SK-N-SH treated with all-trans-retinoic acid at 6 μM for 48 hours (cell line): ENCODE results near the gene PTH1R.

Experiments
- ARNTL ChIP-seq: fragments of 450-650 bp; formaldehyde crosslinking; IDR thresholded peaks from 2 replicates; pipeline ENCODE4 v1.5.0; 2020; ENCODE audit warnings: low read depth, mild to moderate bottlenecking, moderate library complexity, borderline replicate concordance
- CREB5 ChIP-seq: fragments of 250-450 bp; sonication (Bioruptor Pico); IDR thresholded peaks from 2 replicates; pipeline ENCODE4 v1.5.1; 2020; ENCODE audit warnings: low read depth, mild to moderate bottlenecking, moderate library complexity
- PATZ1 ChIP-seq: fragments of 250-450 bp; sonication (Bioruptor Pico); IDR thresholded peaks from 2 replicates; pipeline ENCODE4 v1.8.0; 2020; ENCODE audit warnings: mild to moderate bottlenecking, moderate library complexity, borderline replicate concordance
- PPARA ChIP-seq: fragments of 250-450 bp; sonication (Bioruptor Pico); IDR thresholded peaks from 2 replicates; pipeline ENCODE4 v1.5.0; 2020; ENCODE audit warnings: mild to moderate bottlenecking, borderline replicate concordance
- RARB ChIP-seq: fragments of 250-450 bp; sonication (Bioruptor Pico); IDR thresholded peaks from 2 replicates; pipeline ENCODE4 v1.8.0; 2021; ENCODE audit warnings: mild to moderate bottlenecking, moderate library complexity
- TCF4 ChIP-seq: fragments of 250-450 bp; sonication (Bioruptor Pico); IDR thresholded peaks from 2 replicates; pipeline ENCODE4 v1.8.0; 2021; ENCODE audit warnings: mild to moderate bottlenecking, moderate library complexity, borderline replicate concordance
- ZFP3 ChIP-seq: fragments of 250-450 bp; sonication (Bioruptor Pico); IDR thresholded peaks from 2 replicates; pipeline ENCODE4 v1.5.0; 2020; ENCODE audit warnings: mild to moderate bottlenecking, moderate library complexity
- ZFP30 ChIP-seq: fragments of 450-650 bp; formaldehyde crosslinking; IDR thresholded peaks from 2 replicates; pipeline ENCODE4 v1.5.0; 2022; ENCODE audit warnings: mild to moderate bottlenecking, moderate library complexity
- ZNF565 ChIP-seq: fragments of 450-650 bp; formaldehyde crosslinking; conservative IDR thresholded peaks from 2 replicates; pipeline ENCODE4 v1.5.0; 2020; ENCODE audit warnings: low read depth, mild to moderate bottlenecking, moderate library complexity

DNA sequence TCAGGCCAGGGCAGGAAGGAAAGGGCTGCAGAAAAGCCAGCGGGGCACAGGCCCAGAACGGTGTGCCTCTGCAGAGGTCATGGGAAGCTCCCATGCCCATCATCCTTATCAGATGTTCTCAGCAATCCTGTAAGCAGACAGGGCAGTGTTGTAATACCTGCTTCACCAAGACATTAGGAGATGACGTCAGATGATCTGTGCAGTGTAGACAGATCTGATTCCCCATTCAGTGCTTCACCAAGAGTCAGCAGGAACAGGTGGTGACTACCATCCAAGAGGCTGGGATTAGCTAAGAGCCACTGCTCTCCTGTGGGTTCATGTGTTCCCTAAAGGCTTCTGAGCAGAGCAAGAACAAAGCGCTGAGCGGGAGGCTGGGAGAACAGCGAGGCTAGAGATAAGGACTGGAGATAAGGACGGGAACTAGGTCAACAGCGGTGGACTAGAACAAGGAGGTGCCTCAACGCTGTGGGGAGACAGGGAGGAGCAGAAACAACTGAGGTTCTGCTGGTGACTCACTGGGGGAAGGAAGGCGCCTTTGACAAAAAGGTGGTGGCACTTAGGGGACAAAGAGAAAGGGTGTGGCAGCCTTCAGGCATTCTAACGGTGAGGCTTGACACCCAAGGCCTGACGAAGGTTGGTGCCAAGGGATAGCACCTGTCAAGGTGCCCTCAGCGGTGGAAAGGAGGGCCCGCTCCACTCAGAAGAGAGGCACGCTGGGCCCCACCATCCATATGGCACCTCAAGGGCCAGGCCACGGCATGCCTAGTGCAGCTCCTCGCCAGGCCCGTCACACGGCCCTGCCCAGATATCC is 70.7 kb downstream of the PTH1R start:
- TF ChIP-seq ARNTL (no peak), CREB5 (CRISPR knock-in tag) (no peak), ZFP30 (CRISPR knock-in tag) (no peak), TCF4 (CRISPR knock-in tag) (no peak), PPARA (CRISPR knock-in tag) (no peak), PATZ1 (CRISPR knock-in tag) (no peak), RARB (CRISPR knock-in tag) (no peak), ZNF565 (no peak), ZFP3 (no peak)
